ENCODE data around the gene EFEMP1.
"Not testable (repeated sequence)": the region's sequence is repeated elsewhere in the genome, so short reads cannot be mapped to it uniquely, and the experiment has no call there.

EFEMP1 gene

DNA sequence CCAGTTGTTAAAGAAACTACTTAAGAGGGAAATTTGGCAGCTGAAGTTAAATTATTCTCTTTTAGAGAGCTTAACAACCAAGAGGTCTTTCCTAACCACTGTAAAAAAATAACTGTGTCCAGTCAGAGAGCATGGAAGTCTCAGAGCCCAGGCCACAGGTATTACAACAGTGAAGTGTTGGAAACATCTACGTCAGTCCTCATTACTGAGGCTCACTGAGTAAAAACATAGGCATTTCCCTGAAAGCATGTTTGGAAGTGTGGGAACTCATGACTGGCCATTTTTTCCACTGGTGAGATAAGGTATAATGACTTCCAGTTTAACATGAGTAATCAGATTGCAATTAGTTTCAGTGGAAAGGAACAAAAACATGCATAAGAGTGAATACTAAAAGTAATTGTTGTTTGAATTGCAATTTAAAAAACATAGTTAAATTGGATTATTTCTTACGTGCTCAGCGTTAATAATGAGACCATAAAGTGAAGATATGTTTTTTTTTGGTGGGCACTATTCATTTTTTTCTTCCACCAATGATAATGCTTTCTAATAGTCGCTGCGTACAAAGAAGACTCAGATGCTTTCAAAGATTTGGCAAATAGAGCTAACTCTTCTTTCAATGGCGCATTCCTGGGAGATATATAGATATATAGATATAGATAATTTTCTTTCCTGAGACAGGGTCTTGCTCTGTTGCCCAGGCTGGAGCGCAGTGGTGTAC, 60.8 kb downstream of the EFEMP1 start:
- no peak for DNase-seq

DNA sequence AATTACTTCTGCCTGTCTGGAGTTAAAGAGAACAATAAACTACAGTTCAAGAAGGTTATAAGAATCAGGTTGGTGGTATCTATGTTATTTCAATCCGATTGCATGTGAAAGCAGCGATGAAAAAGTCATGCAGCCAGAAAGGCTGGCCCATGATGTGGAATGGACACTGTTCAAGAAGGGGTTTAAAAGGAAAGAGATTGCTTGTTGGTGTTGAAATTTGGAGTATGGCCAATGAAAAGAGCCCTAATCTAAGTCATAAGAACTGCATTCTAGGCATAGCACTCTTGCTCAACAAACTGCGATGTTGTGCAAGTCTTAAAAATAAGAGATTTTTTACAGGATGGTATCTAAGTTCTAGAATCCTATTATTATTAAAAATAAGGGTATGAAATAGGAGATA, 61.3 kb downstream of the EFEMP1 start:
- no peak for DNase-seq

DNA sequence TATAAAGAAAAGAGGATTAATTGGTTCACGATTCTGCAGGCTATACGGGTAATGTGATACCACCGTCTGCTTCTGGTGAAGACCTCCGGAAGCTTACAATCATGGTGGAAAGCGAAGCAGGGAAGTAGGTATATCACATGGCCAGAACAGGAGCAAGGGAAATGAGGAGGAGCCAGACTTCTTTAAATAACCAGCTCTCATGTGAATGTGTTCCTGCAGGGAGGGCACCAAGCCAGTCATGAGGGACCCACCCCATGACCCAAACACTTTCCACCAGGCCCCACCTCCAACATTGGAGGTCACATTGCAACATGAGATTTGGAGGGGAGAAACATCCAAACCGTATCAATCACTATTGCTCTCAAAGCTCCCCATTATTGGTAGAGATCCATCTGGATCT, 61.8 kb downstream of the EFEMP1 start:
- DNase-seq, result no peak

DNA sequence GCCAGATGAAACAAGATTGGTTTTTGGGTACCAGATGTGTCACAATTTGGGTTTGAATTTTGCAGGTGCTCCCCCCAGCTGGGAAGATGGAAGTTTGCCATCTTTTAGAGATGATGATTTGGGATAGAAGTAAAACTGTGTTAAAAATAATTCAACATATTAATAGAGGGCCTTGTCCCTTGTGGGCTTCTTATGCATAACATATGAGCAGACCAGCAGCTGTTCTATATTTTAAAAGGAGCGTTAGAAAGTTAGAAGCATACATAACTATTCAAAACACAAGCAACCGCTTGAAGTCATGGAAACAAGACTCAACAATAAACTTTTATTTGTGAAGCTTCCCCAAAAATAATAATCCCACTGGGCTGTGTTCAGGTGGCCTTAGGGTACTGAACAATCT, 62.8 kb downstream of the EFEMP1 start:
- DNase-seq, result no peak

DNA sequence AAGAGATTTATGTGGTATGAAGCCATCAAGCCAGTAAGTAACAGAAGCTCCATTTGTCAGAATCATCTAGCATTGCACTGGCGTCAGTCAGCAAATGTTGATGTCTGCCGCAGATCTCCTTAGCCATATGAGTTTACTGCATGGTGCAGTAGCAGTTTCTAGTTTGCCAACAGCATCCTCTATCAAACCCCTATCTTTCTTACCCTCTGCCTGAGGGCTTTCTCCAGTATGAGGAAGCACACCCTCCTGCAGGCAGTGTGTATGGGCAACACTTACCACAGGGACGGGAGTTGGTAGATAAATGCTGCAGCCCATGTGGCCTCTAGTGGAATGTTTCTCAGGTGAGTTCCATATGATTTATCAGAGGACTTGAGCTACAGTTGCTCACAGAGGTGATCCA, 63.7 kb downstream of the EFEMP1 start:
- no peak for DNase-seq

DNA sequence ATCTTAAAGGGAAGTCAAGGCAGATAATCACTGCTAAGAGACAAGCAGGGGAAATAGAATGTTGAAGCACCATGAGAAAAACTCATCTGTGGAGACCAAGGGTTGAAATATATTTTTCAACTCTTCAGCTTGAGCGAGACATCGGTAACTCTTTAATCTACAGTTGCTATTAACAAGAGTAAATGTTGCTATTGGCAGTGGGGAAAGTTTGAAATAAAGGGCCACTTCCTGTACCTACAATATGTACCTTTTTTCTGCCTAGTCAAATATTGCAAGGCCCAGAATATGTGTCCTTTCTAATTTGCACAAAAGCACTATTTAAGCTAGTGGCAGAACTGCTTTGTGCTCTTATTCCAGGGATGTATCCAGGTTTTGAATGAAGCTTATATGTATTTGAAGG, 65.8 kb downstream of the EFEMP1 start:
- no peak for DNase-seq

DNA sequence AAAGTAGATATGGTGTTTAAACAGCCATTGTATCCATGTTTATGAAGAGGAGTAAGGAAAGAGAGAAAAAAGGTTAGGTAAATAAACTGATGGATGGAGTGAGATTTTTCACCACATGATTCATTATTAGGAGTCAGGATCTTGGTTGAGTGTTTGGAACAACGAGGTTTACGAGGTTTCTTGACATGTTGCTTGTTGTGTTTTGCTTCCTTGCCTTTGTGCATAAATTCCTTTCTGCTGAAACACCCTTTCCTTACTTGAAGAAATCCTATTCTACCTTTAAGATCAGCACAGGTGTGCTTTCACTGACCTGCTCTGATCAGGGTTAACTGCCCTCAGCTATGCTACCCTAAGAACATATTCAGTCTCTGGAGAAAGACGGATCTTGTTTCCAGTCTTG, 66.6 kb downstream of the EFEMP1 start:
- no peak for DNase-seq

DNA sequence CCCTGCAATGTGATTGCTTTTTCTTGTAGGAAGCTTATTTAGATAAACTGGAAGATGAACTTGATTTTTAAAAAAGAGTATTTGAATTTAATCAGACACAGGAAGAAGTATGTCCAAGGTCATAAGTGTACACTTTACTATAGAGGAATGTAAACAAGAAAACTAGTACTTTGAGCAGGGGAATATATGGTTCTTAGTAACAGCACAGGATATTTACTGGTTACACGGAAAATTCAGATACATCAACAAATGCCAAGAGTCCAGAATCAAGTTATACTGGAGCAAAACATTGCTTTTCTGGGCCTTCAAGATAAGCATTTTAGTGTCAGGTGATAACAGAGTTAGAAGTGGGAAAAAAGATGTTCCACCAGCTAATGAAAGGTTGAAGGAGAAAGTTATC, 75.5 kb downstream of the EFEMP1 start:
- no peak for DNase-seq

DNA sequence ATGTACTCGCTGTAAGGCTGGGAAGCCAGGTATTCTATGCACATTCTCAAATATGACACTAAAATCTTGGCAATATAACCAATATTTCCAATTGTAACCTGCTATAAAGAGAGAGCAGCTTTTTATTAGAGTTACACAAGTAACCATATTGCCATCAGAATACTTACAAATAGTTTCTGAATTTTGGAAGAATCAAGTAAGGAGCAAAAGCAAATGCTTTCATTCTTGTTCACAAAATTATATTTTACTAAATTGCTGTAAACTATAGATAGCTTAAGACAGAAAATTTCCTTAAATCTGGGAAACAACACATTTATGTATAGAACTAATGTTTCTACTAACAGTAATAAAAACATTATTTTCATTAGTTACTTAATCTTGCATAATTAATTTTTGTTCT, 77.2 kb downstream of the EFEMP1 start:
- DNase-seq, result no peak

DNA sequence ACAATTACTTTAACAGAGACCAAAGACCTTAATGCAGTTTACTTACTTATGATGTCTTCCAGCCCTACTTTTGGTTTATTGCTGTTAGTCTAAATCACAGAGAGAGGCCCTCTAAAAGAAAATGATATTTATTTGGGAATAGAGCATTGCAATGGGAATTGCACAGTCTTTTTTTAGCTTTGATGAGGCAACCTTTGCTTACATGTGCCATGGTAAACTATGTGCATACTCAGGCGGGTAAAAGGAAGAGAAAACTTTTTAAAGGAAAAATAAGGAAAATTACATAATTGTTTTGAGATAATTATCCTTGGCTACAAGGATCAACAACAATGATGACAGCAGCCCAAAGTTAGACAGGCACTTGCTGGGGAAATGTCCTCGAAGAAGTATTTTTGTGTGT, 78.6 kb downstream of the EFEMP1 start:
- DNase-seq, result no peak

DNA sequence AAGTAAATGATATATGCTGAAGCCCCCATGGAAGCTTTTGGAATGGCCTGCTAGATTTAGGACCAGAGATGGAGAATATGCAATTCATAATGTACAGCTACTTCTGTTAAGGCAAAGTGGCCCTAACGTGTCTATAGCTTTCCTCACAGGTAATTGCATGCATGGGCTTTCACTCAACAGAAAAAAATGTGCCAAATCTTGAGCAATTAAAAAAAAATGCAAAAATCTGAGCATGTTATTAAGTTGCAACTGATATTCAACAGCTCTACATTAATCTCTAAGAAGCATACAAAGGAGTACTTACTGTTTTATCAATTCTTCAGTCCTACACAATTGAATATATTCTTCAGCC, 79.6 kb downstream of the EFEMP1 start:
- DNase-seq, result no peak

DNA sequence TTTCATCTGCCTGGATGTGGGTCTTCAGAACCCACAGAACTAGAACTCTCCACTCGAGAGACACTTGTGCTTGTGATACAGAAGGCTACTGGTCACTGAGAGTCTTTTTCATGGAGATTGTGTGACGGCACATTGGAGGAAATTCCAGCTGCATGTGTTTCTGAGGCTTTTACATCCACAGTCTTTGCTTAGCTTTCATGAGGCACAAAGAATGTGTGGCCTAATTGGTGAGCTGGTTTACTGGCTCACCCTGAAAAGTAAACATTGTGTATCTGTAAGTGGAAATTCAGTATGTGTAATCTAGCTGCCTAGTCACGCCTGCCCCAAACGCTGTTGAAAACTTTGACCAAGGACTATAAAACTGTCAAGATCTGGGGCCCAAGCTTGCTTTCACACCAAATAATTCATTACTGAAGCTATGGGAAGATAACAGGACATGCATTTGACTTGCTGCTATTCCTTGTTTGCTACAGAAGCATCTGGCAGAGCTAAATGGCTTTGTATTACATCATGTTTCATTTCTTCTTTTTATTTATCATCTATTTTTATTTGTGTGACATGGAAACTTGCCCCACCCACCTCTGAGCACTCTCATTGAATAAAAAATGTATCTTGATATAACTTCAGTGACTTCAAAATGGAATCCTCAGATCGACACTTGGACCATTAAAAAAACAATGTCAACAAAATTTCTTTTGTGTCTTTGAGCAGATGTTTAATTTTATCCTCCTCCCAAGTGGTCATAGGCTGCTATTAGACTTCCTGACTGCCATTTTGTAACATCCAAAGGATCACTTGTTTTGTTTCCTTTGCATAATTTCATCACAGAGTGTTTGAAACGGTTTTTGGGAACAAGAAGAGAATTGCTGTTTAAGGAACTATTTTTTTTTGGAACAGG, 80.2 kb downstream of the EFEMP1 start:
- DNase-seq, result no peak

DNA sequence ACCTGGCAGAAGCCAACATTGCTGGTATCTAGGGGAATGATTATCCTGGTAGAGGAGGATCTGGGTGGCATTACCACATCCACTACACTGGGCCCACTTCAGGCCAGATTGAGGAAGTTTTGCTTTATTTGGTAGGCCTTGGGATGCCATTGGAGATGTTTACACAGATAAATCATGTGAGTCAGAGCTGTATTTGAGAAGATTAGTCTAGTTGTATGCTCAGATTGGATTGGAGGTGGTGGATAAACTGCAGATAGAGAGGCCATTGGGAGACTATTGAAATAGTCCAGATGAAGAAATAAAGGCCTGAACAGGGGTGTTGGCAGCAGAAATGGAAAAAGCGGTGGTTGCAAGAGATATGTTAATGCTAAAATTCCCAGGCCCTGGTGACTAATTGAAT, 81.5 kb downstream of the EFEMP1 start:
- no peak for DNase-seq

DNA sequence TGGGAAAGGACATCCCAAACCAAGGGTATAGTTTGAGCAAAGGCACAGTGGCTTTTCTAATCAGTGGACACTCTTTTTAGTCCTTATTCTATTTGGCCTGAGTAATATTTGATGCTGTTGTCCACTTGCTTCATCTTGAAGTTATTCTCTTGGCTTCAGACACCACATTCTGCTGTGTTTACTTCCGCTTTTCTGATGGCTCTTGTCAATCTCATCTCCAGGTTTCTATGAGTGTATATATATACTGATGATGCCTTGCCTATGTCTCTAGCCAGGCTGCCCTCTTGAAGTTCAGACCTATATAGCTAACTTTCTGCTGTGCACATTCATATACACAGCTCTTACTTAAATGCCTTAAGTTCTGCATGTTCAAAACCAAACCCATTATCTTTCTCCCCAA, 83.1 kb downstream of the EFEMP1 start:
- no peak for DNase-seq

DNA sequence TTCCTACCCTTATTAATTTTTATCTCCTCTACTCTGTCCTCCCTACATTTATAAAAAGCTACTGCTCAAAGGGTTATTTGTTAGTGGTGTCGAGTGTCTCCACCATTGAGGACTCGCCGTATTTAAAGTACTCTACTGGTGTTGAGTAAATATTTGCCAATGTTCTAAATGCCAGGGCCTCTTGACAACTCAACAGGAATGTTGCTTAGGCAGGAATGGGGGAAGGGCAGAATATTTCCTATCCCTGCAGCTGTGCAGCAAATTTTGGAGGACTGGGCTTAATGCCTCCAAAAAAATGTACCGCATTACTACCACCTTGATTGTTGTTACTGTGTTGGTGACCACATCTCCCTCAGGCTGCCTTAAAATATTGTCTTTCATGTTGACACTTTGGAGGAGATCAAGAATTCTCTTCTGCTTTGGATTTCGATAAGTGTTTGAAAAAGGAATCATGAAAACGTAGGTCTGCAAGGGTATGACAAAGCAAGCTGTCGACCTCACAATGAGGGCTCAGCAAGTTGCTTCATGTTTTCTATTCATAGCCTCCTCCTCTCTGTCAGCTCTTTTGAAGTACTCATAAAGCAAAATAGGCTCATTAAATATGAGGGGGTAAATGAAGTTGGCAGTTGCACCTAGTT, 84.3 kb downstream of the EFEMP1 start:
- DNase-seq, result no peak

DNA sequence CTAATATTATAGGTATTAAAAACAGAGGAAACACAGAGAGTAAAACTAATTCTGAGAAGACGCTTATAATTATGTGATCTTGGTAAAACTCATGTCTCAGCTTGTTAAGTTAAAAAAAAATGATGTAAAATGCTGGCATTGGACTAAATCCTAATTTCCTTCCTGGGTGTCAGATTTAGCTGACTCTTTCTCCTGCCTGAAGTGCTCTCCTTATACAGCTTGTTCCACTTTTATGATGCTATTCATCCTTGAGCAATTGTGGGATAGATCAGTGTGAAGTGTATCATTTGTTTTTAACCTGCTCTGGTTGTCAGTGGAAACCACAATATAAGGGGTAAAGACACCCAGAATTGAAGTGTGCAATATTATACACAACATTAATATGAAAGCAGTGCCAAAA, 84.9 kb downstream of the EFEMP1 start:
- DNase-seq, result no peak

DNA sequence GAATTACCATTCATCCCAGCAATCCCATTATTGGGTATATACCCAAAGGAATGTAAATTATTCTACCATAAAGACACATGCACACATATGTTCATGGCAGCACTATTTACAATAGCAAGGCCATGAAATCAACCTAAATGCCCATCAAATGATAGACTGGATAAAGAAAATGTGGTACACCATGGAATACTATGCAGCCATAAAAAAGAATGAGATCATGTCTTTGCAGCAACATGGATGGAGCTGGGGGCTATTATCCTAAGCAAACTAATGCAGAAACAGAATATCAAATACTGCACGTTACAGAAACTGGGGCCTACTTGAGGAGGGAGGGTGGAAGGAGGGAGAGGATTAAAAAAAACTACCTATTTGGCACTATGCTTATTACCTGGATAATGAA, 85.5 kb downstream of the EFEMP1 start:
- not testable (repeated sequence) for DNase-seq

DNA sequence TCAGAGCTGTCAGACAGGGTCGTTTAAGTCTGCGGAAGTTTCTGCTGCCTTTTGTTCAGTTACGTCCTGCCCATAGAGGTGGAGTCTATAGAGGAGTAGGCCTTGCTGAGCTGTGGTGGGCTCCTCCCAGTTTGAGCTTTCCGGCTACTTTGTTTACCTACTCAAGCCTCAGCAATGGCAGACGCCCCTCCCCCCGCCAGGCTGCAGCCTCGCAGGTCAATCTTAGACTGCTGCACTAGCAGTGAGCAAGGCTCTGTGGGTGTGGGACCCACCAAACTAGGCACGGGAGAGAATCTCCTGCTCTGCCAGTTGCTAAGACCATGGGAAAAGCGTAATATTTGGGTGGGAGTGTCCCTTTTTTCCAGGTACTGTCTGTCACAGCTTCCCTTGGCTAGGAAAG, 86.5 kb downstream of the EFEMP1 start:
- no peak for DNase-seq

DNA sequence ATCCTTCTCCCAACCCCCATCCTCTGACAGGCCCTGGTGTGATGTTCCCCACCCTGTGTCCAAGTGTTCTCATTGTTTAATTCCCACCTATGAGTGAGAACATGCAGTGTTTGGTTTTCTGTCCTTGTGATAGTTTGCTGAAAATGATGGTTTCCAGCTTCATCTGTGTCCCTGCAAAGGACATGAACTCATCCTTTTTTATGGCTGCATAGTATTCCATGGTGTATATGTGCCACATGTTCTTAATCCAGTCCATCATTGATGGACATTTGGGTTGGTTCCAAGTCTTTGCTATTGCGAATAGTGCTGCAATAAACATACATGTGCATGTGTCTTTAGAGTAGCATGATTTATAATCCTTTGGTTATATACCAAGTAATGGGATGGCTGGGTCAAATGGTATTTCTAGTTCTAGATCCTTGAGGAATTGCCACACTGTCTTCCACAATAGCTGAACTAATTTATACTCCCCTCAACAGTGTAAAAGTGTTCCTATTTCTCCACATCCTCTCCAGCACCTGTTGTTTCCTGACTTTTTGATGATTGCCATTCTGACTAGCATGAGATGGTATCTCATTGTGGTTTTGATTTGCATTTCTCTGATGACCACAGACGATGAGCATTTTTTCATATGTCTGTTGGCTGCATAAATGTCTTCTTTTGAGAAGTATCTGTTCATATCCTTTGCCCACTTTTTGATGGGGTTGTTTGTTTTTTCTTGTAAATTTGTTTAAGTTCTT, 91.7 kb downstream of the EFEMP1 start:
- not testable (repeated sequence) for DNase-seq

DNA sequence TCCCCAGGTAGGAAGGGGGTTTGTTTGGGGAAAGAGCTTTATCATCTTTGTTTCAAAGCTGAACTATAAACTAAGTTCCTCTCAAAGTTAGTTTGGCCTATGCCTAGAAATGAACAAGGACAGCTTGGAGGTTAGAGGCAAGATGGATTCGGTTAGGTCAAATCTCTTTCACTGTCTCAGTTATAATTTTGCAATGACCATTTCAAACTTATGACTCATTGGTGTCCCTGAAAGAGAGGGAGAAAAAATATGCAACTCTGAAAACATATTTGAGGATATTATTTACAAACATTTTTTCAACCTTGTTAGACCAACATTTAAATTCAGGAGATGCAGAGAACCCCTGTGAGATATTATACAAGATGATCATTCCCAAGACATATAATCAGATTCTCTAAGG, 95.7 kb downstream of the EFEMP1 start:
- no peak for DNase-seq

DNA sequence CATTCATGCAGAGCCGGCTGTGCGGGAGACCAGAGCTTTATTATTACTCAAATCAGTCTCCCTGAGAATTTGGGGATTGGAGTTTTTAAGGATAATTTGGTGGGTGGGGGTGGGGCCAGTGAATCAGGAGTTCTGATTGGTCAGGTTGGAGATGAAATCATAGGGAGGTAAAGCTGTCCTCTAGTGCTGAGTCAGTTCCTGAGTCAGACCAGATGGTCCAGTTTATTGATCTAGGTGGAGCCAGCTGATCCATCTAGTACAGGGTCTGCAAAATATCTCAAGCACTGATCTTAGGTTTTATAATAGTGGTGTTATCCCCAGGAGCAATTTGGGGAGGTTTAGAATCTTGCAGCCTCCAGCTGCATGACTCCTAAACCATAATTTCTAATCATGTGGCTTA, 96.2 kb downstream of the EFEMP1 start:
- not testable (repeated sequence) for DNase-seq

DNA sequence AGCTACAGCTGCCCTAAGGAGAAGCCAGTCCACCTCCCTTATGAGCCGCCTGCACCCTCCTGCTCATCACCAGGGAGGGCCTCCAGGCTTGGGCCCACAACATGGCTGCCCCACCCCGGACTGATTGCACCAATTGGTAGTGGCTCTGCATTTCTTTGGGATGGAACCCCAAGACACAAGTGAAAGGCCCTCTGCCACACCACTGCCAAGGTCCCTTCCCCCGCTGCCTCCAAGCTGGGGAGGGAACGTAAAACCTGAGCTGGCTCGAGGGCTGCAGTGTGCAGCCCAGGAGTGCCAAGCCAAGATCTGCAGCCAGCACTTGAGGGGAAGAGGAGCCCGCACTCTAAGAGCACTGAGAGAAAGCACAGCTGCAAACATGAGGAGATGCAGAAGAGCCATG, 97.3 kb downstream of the EFEMP1 start:
- DNase-seq, result no peak

DNA sequence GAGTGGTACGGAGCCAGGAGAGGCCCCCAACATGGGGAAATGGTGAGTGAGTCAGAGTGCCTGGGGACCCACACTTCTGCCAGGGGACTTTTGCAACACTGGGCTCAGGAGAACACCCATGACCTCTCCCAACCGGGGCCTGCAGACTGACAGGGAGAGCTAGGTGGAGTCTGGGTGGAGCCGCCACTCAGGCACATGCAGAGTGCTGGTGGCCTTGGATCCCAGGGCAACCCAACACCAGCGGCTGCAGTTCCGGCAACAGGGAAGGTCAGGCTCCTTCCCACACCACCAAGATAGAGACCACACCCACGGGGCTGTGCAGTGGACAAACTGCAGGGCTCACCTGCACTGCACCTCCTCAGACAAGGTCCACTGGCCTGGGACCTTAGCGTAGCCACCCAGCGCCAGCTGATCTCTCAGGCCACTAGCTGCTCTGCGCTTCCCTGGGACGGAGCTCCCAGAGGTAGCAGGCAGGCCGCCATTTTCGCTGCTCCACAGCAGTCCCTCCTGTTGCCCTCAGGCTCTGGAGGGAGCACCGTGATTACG, 99.0 kb downstream of the EFEMP1 start:
- no peak for DNase-seq

Data from stimulated activated CD4-positive, alpha-beta T cell treated with anti-CD3 and anti-CD28 coated beads, Interleukin-15, amount 100 ng/mL, for 24 hours (primary cell).